Stromal cell of bone marrow (primary cell): ENCODE measurements around the gene MRPS30.
"Not testable (repeated sequence)": the region's sequence is repeated elsewhere in the genome, so short reads cannot be mapped to it uniquely, and the experiment has no call there.

Experiments used
- DNase-seq: peaks from one replicate; pipeline ENCODE4 v3.0.0-alpha.2; 2012; ENCODE audit warnings: low read depth

Gene MRPS30

GRCh38 chr5:44821164-44821563 is 12.4 kb downstream of the MRPS30 start:
- DNase-seq = no peak

GRCh38 chr5:44824662-44825061 is 15.9 kb downstream of the MRPS30 start:
- DNase-seq = not testable (repeated sequence)

GRCh38 chr5:44827681-44828080 is 18.9 kb downstream of the MRPS30 start:
- DNase-seq = no peak

DNA sequence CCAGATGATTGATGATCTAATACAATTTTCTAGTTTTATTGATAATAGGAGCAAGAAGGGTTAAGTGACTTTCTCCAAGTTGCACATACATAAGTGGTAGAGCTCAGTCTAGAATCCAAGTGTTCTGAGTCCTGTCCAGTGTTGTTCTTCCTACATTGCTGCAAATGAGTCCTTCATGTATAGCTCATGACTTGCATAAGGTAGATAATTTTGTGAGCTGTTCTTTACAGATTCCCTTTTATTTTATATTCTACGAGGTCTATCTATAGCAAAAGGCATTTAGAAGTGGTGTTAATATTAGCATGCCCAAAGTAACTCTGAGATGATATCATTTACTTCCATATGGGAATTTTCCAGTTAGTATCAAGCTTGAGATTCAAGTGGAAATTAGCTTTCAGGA is 20.0 kb downstream of the MRPS30 start:
- DNase-seq = no peak

- no peak for DNase-seq
Observed at GRCh38 chr5:44830951-44831350, 22.2 kb downstream of the MRPS30 start.

DNA sequence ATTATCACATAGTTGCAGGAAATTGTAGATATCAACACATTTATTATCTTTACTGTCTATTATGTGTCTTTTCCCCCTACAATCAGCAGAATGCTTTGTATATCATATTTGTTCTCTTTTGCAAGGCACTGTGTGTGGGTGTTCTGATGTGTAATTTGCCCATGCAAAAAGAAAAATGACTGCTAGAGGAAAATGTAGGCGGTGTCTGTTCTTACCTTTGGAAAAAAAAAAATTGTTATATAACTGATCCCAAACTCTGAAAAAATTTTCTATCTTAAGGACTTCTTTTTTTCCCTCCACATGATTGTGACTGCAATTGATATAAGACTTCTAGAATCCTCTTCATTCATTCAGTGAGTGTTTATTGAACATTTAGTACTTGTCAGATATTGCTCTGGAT is 24.5 kb downstream of the MRPS30 start:
- DNase-seq = no peak

DNA sequence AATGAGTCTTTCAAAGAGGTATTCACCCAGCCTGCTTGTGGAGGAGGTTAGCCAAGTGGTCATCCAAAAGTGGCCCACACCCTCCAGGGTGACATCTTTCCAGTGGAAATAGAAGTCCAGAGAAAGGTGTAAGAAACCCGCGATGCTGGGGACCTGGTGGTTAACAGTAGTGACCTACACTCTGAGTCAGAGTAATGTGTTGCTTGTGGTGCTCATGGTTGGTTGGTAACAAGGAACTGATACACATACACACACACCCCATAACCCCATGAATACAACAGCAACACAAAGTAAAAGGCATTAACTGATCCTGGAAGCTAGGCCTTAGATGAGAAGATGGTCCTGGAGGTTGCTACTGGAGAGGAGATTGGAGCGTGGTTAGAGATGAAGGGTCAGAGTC is 26.9 kb downstream of the MRPS30 start:
- DNase-seq = no peak

DNA sequence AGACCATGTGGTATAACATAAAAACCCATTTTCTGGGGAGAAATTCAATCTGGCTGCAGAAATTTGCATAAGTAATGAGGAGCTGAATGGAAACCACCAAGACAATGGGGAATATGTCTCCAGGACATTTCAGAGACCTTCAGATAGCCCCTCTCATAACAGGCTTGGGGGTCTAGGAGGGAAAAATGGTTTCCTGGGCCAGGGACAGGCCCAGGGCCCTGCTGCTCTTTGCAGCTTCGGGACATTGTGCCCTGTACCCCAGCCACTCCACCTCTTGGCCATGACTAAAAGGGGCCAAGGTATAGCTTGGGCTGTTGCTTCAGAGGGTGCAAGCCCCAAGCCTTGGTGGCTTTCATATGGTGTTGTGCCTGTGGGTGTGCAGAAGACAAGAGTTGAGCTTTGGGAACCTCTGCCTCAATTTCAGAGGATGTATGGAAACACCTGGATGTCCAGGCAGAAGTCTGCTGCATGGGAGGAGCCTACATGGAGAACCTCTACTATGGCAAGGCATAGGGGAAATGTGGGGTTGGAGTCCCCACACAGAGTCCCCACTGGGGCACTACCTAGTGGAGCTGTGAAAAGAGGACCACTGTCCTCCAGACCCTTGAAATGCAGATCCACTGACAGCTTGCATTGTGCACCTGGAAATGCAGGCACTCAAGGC is 30.4 kb downstream of the MRPS30 start:
- DNase-seq = no peak

DNA sequence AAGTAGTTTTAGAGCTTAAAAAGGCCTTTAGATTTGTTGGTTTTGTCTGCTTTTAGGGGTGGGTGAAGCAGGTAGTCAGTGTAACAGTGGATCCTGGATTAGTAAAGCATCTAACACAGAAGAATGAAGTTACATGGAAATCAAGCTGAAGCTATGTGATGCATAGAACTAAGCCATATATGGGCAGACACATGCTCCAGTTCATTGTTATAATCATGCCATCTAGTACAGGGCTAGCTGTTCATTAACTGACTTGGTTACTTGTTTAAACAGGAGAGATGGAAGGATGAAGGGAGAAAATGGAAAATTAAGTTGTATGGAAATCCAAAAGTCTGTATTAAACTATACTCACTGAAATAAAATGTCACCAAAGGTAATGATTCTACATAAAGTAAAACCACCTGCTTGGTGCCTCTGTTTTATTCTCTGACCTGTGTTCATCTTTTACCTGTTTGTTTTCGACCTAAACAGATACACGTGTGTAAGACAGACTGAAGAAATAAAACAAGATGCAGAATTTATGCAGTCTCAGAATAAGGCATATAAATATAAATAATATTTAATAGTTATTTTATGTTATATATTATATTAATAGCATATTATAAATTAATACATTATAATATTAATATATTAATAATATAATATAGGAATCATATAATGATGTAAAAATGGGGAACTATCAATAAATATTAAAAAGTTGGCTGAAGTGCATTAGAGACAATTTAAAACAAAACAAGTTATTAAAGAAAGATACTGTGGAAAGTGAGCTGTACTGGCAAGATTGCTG is 33.9 kb downstream of the MRPS30 start:
- DNase-seq = no peak

DNA sequence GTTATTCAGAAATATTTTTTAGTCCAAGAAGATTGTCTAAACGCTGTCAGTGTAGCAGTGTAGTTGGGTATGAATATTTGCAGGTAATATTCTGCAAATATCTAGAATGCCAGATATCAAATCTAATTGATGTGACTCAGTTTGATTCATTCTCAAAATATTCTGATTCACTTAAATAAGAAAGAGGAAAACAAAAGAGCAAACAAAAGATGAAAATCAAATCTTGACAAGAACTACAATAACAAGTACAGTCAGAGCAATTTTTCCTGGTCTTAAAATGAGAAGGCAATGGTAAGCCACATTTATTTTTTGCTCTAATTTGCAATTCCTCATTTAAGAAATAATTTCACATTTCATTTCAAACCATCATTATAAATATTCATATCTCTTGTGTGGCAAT is 36.0 kb downstream of the MRPS30 start:
- DNase-seq = no peak

DNA sequence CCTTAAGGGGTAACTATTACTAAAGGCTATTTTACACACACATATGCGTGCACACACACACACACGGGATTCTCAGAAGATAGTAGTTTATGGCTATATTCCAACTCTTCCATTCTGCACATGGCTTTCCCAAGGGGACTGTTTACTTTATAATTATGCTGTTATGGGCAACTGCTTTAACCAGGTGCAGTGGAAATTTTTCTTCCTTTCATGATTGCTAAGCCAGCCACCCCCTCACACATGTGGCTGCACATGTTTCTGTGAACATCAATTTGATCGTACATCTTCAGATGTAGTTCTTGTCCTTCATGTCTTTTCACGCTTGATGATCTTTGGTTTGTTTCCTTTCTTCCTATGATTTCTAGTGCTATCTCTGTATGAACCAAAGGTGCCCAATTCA is 37.0 kb downstream of the MRPS30 start:
- no peak for DNase-seq

- no peak for DNase-seq
Observed at GRCh38 chr5:44847206-44847852, 38.6 kb downstream of the MRPS30 start.

DNA sequence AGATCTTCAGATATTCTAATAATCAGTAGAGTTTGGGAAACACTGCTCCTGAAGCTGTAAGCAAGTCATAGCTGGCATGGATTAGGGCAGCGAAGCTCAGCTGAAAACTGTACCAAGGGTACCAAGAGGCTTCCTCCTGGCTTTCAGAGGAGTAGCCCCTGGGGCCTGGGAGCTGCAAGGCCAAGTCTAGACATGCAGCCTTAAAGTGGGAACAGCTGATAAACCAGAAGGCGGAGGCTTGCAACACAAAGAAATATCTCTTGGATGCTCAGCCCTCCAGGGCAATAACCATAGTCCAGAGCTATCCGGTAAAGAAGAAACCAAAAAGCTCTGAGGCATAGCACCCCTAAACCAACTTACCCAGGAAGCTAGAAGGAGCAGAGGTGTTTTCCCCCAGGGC is 51.5 kb downstream of the MRPS30 start:
- DNase-seq = no peak

GRCh38 chr5:44862808-44863207 is 54.1 kb downstream of the MRPS30 start:
- DNase-seq = no peak
